Stomach (tissue), 9 donors: Measurements from ENCODE around the gene KIZ. TPM values are rescaled to one million over a fixed set of nuclear protein-coding genes. Genes with fewer than 3 reads are reported as not detected.

Experiments
- DNase-seq, 2 donors: peaks; one replicate each; pipeline versions ENCODE4 v3.0.0 to v3.0.0-alpha.2; 2013 to 2019
- H3K27ac ChIP-seq, 5 donors: fragments of 200-600 bp in 4 of 5; sonication (generic) in 4 of 5; one replicate each; pipeline ENCODE4 v1.5.1; 2013 to 2019; ENCODE audit warnings: mild to moderate bottlenecking in 1 of 5, moderate library complexity in 1 of 5
- H3K27me3 ChIP-seq, 3 donors: fragments of 200-600 bp; sonication (generic); one replicate each; pipeline ENCODE4 v1.5.1; 2017 to 2019; ENCODE audit warnings: mixed run types in 1 of 3
- H3K36me3 ChIP-seq, 4 donors: fragments of 200-600 bp; sonication (generic); 1 replicate in 3 of 4; 2 replicates in 1 of 4; pipeline ENCODE4 v1.5.1; 2016 to 2019
- H3K4me1 ChIP-seq, 4 donors: fragments of 200-600 bp; sonication (generic); one replicate each; pipeline ENCODE4 v1.5.1; 2016 to 2019
- H3K4me3 ChIP-seq, 4 donors: fragments of 200-600 bp; sonication (generic) in 3 of 4; one replicate each; pipeline ENCODE4 v1.5.1; 2016 to 2019; ENCODE audit warnings: mild to moderate bottlenecking in 1 of 4
- H3K9me3 ChIP-seq, 4 donors: fragments of 200-600 bp; sonication (generic); one replicate each; pipeline ENCODE4 v1.5.1; 2016 to 2019
- CTCF ChIP-seq, 7 experiments: fragments of 450-650 bp in 4 of 7; fragments of 200-600 bp in 3 of 7; sonication (generic) in 3 of 7; IDR thresholded peaks; one replicate each; pipeline ENCODE4 v1.5.1; 2016 to 2019; ENCODE audit warnings: antibody characterized with exemption in 7 of 7, control low read depth in 2 of 7, mild to moderate bottlenecking in 1 of 7
- EP300 ChIP-seq: sonication (generic); formaldehyde crosslinking; IDR thresholded peaks from one replicate; pipeline ENCODE4 v1.6.1; 2017; ENCODE audit warnings: antibody characterized with exemption
- POLR2A ChIP-seq, 4 donors: fragments of 450-650 bp; IDR thresholded peaks; one replicate each; pipeline ENCODE4 v1.6.1; 2016; ENCODE audit warnings: antibody characterized with exemption in 4 of 4, control low read depth in 2 of 4, mild to moderate bottlenecking in 1 of 4, moderate library complexity in 1 of 4
- POLR2AphosphoS5 ChIP-seq, 3 donors: sonication (generic); formaldehyde crosslinking; IDR thresholded peaks; one replicate each; pipeline ENCODE4 v1.6.1; 2016; ENCODE audit warnings: antibody characterized with exemption in 3 of 3
- whole genome bisulfite sequencing, 5 donors: extraction: QIAGEN DNeasy Blood & Tissue Kit in 3 of 5; methylation state at CpG; one replicate each; pipeline versions ENCODE4 v1.1.5 to v1.1.7; 2013 to 2018; 5-methylcytosine and 5-hydroxymethylcytosine counted together
- intact Hi-C: fragments of 100-400 bp; cut with DNase I; formaldehyde crosslinking; loops from one replicate; pipeline ENCODE4 v1.15.1; 2023; ENCODE audit warnings: low total_unique reads
- polyA plus RNA-seq, 3 donors: library from polyadenylated mRNA; stranded (reverse); fragments of 200-250 nt; gene quantifications; one replicate each; pipeline ENCODE4 v1.2.3, GENCODE V29; 2013
- total RNA-seq, 5 donors: library from RNA; depleted of rRNA; stranded (reverse); fragments of >200 nt; gene quantifications; one replicate each; pipeline versions ENCODE4 v1.1.0 to v1.2.3, GENCODE V29; 2014 to 2016
- donor health status: healthy with polysubstance abuse.
- donor health status: Bipolar disorder and iron deficiency.
- donor health status: healthy.

The KIZ gene
- total and polyA plus RNA-seq, 8 donors = 11.7 to 38.2 (median 15.1) TPM

GRCh38 chr20:21232546-21233280, 106.8 kb downstream of the KIZ start:
- Histone ChIP-seq H3K27me3 (no peaks in the 10 kb centered on the region), H3K4me1 (peaks cover 0 to 9% (median 4%) of the 10 kb centered on the region in 4 donors), H3K9me3 (no peaks in the 10 kb centered on the region), H3K36me3 (peaks cover 13 to 59% (median 50%) of the 10 kb centered on the region in 4 donors), H3K4me3 (no peak overlapping the region), H3K27ac (no peak overlapping the region)
- WGBS, 5 donors = 88 to 91% (median 89%) methylated on average over 10 of the region's 10 CpGs
- DNase-seq = no peak
- TF ChIP-seq POLR2AphosphoS5 (IDR thresholded peaks at IDR 0.05) (no peak), EP300 (no peak), POLR2A (IDR thresholded peaks at IDR 0.05) (no peak), CTCF (IDR thresholded peaks at IDR 0.05) (no peak)
- intact Hi-C loops = no loop called here

- WGBS, 5 donors = 92 to 96% (median 95%) methylated on average over 5 of the region's 5 CpGs
- DNase-seq = no peak
- TF ChIP-seq POLR2AphosphoS5 (IDR thresholded peaks at IDR 0.05) = no peak
- no peak for TF ChIP-seq EP300
- TF ChIP-seq CTCF (IDR thresholded peaks at IDR 0.05) = no peak
- TF ChIP-seq POLR2A (IDR thresholded peaks at IDR 0.05) = no peak
- peaks cover 0 to 9% (median 4%) of the 10 kb centered on the region in 4 donors for H3K4me1 ChIP-seq
- H3K27ac ChIP-seq = no peak overlapping the region
- H3K4me3 ChIP-seq = no peak overlapping the region
- no peaks in the 10 kb centered on the region for H3K9me3 ChIP-seq
- no peaks in the 10 kb centered on the region for H3K27me3 ChIP-seq
- H3K36me3 ChIP-seq = peaks cover 8 to 57% (median 53%) of the 10 kb centered on the region in 4 donors
- intact Hi-C loops = no loop called here
Measured at GRCh38 chr20:21234324-21234723, 108.4 kb downstream of the KIZ start.

- no peak overlapping the region for H3K4me3 ChIP-seq
- TF ChIP-seq CTCF (IDR thresholded peaks at IDR 0.05) (no peak), EP300 (no peak), POLR2A (IDR thresholded peaks at IDR 0.05) (no peak), POLR2AphosphoS5 (IDR thresholded peaks at IDR 0.05) (no peak)
- H3K9me3 ChIP-seq = no peaks in the 10 kb centered on the region
- no peak for DNase-seq
- H3K4me1 ChIP-seq = peaks cover 0 to 9% (median 4%) of the 10 kb centered on the region in 4 donors
- intact Hi-C loops = loop anchor here (5.0 kb wide), 1 partner anchor 272 kb away; no protein-coding TSS in a partner anchor
- 82 to 88% (median 86%) methylated on average over 11 of the region's 11 CpGs for WGBS, 5 donors
- H3K36me3 ChIP-seq = peaks cover 7 to 53% (median 47%) of the 10 kb centered on the region in 4 donors
- H3K27ac ChIP-seq = no peak overlapping the region
- H3K27me3 ChIP-seq = no peaks in the 10 kb centered on the region
Measured at GRCh38 chr20:21234806-21235483, 109.1 kb downstream of the KIZ start.

- no peak for TF ChIP-seq POLR2A (IDR thresholded peaks at IDR 0.05)
- peak in 5 of 7 experiments; percentile 24 to 79 (median 59) for TF ChIP-seq CTCF (IDR thresholded peaks at IDR 0.05)
- peak; percentile 64 to 79 for DNase-seq
- H3K4me1 ChIP-seq = peaks cover 0 to 9% (median 4%) of the 10 kb centered on the region in 4 donors
- H3K4me3 ChIP-seq = no peak overlapping the region
- H3K9me3 ChIP-seq = no peaks in the 10 kb centered on the region
- intact Hi-C loops = loop anchor here (5.0 kb wide), 1 partner anchor 272 kb away; no protein-coding TSS in a partner anchor
- H3K27me3 ChIP-seq = no peaks in the 10 kb centered on the region
- 14 to 24% (median 20%) methylated on average over 15 of the region's 15 CpGs for WGBS, 5 donors
- no peak overlapping the region for H3K27ac ChIP-seq
- H3K36me3 ChIP-seq = peaks cover 7 to 45% (median 39%) of the 10 kb centered on the region in 4 donors
Measured at GRCh38 chr20:21235484-21236445, 109.9 kb downstream of the KIZ start.
